ENCODE results near the gene OR8D1.

GRCh38 chr11:124277804-124278203 is 35.9 kb downstream of the OR8D1 start:
- TF ChIP-seq CTCF (conservative IDR thresholded peaks at IDR 0.05 in 1 of 2, IDR thresholded peaks at IDR 0.05 in 1 of 2; ENCODE audit: extremely low read depth in 1 of 2, insufficient read depth in 1 of 2, low read depth in 1 of 2, low read length in 2 of 2) (peak in 1 of 2 donors; percentile 36), EZH2 (IDR thresholded peaks at IDR 0.05; ENCODE audit: borderline replicate concordance, low read length) (no peak)
